Bronchial epithelial cell (primary cell): ENCODE results near the gene OSTC. TPM values are rescaled to one million over a fixed set of nuclear protein-coding genes. Genes with fewer than 3 reads are reported as not detected.
"Not testable (repeated sequence)": the region's sequence is repeated elsewhere in the genome, so short reads cannot be mapped to it uniquely, and the experiment has no call there.

Source experiments
- DNase-seq: peaks from one replicate; pipeline ENCODE4 v3.0.0-alpha.2; 2010; ENCODE audit warnings: low read depth
- FAIRE-seq: peaks from 2 replicates; lab custom pipeline; 2011; peaks lifted over from hg19 to GRCh38; lab: Jason Lieb, UNC
- H3K27me3 ChIP-seq: 2 replicates; pipeline ENCODE4 v1.5.1; 2011; ENCODE audit warnings: low read length; ENCODE audit not compliant: control insufficient read depth, insufficient read depth
- H3K36me3 ChIP-seq: 2 replicates; pipeline ENCODE4 v1.5.1; 2011; ENCODE audit warnings: low read length; ENCODE audit not compliant: control insufficient read depth, insufficient read depth
- H3K4me3 ChIP-seq: 2 replicates; pipeline ENCODE4 v1.5.1; 2011; ENCODE audit warnings: mild to moderate bottlenecking, low read depth, low read length, control low read depth
- CTCF ChIP-seq: IDR thresholded peaks from 2 replicates; pipeline ENCODE4 v1.5.1; 2011; ENCODE audit warnings: mild to moderate bottlenecking, moderate library complexity, low read length, control low read depth, inconsistent platforms; ENCODE audit not compliant: insufficient read depth, severe bottlenecking
- total RNA-seq: library from RNA; depleted of rRNA; stranded (reverse); fragments of >200 nt; gene quantifications from 2 replicates; pipeline ENCODE4 v1.2.1, GENCODE V29; 2014

The OSTC gene
- total RNA-seq, 1 donor from 2014 or later = 261 TPM

DNA sequence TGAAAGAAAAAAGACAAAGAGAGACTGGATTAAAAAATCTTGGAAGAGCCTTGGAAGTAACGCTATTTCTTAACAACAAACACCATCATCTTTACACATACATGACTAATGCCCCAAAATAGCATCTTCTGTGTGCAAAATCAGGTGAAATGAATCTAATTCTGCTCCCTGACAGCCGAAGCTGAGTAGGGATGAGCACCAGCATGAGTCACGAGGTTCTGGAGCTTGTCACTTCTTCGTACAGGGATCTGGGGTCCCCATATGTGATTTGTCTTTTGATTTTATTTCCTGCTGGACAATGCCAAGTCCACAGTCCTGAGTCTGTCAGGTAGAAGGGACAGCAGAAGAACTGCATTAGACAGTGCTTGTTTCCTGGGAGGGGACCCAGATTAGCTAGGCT is 55.9 kb downstream of the OSTC start:
- no peaks in the 10 kb centered on the region for H3K36me3 ChIP-seq
- FAIRE-seq = no peak
- no peak for DNase-seq
- no peaks in the 10 kb centered on the region for H3K27me3 ChIP-seq
- TF ChIP-seq CTCF = no peak
- H3K4me3 ChIP-seq = no peak overlapping the region

DNA sequence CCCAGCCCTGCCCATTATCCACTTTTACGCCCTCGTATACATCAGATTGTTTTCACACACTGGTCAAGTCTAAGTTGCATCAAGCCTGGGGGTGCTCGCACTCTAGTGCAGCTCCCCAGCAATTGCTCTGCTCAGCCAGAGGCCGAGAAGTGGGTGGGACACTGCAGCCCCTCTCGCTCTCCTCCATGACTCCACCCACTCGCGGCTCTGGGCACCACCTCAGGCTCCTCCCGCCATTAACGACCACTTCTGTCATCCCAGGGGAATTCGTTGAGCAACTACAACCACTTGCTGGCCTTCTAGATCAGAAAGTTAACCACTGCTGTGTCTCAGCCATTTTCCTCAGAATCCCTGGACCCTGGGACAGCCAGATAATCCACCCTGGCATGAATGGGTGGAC is 58.8 kb downstream of the OSTC start:
- no peak for FAIRE-seq

GRCh38 chr4:108709722-108710121 is 59.3 kb downstream of the OSTC start:
- TF ChIP-seq CTCF = no peak
- Histone ChIP-seq H3K27me3 (no peaks in the 10 kb centered on the region), H3K36me3 (no peaks in the 10 kb centered on the region), H3K4me3 (no peak overlapping the region)
- FAIRE-seq (no peak), DNase-seq (no peak)

More for the DNA sequence above, 58.8 kb downstream of the OSTC start:
- Histone ChIP-seq H3K4me3 (no peak overlapping the region), H3K27me3 (no peaks in the 10 kb centered on the region), H3K36me3 (no peaks in the 10 kb centered on the region)
- no peak for TF ChIP-seq CTCF
- DNase-seq = no peak

DNA sequence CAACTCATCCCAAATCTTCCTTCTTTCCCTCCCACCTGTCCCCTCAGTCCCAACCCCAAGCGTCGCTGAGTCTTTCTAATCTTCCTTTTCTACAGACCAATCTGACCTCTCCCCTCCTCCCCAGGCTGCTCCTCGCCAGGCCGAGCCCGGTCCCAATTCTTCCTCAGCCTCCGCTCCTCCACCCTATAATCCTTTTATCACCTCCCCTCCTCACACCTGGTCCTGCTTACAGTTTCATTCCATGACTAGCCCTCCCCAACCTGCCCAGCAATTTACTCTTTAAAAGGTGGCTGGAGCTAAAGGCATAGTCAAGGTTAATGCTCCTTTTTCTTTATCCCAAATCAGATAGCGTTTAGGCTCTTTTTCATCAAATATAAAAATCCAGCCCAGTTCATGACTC is 60.2 kb downstream of the OSTC start:
- H3K27me3 ChIP-seq, FAIRE-seq, H3K4me3 ChIP-seq, H3K36me3 ChIP-seq, DNase-seq: not testable (repeated sequence)

DNA sequence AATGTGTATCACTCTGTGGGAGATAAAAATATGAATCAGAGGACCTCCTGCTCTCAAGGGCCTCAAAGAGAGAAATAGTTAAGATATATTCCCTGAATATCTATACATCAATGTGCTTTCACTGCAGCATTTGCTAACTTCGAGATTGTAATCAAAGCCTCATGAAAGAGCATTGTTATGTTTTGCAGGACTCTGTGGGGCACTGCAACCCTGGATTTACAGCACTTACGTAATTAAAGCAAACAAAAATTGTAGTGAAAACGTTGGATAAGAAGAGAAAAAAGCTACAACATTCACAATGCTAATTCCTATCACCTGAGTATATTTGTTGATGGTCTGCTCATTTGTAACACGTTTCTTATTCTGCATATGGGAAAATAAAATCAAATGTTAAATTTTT is 64.5 kb downstream of the OSTC start:
- H3K4me3 ChIP-seq = no peak overlapping the region
- FAIRE-seq = no peak
- no peak for DNase-seq
- H3K36me3 ChIP-seq = no peaks in the 10 kb centered on the region
- no peak for TF ChIP-seq CTCF
- H3K27me3 ChIP-seq = no peaks in the 10 kb centered on the region

DNA sequence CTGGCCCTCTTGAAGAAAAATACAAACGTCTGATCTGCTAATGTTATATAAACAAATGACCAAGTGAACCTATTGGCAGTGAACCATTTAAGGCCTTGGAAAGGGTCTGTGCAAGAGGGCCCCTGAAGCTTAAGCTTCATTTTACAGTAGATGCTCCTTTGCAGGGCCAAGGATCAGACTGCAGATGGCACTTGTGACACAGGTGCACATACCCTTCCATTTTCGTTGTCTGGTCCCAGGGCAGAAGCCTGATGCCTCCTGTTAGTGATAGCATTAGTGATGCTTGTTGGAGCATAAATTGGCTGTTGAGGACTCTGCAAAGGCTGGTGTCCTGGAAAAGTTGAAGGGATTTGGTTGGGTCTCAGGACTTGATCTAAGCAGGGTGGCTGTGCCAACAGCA is 65.9 kb downstream of the OSTC start:
- FAIRE-seq (no peak), DNase-seq (no peak)
- Histone ChIP-seq H3K27me3 (no peaks in the 10 kb centered on the region), H3K4me3 (no peak overlapping the region), H3K36me3 (no peaks in the 10 kb centered on the region)
- no peak for TF ChIP-seq CTCF
